ENCODE measurements around the gene PPARG. TPM values are rescaled to one million over a fixed set of nuclear protein-coding genes. Genes with fewer than 3 reads are reported as not detected.
A peak's percentile ranks its signal among the peaks of the same experiment; 100 is the strongest.

PPARG gene
- total and polyA plus RNA-seq, 2 of the 8 experiments (the other 6 are each of a cell fraction or from before 2014, with no cell fraction given) = 0.06 TPM; not detected in 1

DNA sequence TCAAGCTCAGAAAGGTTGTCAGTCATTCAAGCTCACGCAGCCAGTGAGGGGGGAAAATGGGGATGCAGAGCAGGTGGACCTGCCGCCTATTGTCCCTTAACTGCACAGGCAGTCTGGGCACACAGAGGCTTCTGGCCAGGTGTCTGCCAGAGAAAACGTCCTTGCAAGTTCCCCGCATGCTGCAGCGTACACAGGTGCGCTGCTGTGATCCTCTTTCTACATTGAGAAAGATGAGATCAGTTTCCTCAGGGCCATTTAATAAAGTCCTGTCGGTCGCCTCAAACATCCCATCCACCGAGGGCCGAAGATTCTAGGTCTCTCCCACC is 195.0 kb downstream of the PPARG start (continued):
- TF ChIP-seq, protein P1, sequence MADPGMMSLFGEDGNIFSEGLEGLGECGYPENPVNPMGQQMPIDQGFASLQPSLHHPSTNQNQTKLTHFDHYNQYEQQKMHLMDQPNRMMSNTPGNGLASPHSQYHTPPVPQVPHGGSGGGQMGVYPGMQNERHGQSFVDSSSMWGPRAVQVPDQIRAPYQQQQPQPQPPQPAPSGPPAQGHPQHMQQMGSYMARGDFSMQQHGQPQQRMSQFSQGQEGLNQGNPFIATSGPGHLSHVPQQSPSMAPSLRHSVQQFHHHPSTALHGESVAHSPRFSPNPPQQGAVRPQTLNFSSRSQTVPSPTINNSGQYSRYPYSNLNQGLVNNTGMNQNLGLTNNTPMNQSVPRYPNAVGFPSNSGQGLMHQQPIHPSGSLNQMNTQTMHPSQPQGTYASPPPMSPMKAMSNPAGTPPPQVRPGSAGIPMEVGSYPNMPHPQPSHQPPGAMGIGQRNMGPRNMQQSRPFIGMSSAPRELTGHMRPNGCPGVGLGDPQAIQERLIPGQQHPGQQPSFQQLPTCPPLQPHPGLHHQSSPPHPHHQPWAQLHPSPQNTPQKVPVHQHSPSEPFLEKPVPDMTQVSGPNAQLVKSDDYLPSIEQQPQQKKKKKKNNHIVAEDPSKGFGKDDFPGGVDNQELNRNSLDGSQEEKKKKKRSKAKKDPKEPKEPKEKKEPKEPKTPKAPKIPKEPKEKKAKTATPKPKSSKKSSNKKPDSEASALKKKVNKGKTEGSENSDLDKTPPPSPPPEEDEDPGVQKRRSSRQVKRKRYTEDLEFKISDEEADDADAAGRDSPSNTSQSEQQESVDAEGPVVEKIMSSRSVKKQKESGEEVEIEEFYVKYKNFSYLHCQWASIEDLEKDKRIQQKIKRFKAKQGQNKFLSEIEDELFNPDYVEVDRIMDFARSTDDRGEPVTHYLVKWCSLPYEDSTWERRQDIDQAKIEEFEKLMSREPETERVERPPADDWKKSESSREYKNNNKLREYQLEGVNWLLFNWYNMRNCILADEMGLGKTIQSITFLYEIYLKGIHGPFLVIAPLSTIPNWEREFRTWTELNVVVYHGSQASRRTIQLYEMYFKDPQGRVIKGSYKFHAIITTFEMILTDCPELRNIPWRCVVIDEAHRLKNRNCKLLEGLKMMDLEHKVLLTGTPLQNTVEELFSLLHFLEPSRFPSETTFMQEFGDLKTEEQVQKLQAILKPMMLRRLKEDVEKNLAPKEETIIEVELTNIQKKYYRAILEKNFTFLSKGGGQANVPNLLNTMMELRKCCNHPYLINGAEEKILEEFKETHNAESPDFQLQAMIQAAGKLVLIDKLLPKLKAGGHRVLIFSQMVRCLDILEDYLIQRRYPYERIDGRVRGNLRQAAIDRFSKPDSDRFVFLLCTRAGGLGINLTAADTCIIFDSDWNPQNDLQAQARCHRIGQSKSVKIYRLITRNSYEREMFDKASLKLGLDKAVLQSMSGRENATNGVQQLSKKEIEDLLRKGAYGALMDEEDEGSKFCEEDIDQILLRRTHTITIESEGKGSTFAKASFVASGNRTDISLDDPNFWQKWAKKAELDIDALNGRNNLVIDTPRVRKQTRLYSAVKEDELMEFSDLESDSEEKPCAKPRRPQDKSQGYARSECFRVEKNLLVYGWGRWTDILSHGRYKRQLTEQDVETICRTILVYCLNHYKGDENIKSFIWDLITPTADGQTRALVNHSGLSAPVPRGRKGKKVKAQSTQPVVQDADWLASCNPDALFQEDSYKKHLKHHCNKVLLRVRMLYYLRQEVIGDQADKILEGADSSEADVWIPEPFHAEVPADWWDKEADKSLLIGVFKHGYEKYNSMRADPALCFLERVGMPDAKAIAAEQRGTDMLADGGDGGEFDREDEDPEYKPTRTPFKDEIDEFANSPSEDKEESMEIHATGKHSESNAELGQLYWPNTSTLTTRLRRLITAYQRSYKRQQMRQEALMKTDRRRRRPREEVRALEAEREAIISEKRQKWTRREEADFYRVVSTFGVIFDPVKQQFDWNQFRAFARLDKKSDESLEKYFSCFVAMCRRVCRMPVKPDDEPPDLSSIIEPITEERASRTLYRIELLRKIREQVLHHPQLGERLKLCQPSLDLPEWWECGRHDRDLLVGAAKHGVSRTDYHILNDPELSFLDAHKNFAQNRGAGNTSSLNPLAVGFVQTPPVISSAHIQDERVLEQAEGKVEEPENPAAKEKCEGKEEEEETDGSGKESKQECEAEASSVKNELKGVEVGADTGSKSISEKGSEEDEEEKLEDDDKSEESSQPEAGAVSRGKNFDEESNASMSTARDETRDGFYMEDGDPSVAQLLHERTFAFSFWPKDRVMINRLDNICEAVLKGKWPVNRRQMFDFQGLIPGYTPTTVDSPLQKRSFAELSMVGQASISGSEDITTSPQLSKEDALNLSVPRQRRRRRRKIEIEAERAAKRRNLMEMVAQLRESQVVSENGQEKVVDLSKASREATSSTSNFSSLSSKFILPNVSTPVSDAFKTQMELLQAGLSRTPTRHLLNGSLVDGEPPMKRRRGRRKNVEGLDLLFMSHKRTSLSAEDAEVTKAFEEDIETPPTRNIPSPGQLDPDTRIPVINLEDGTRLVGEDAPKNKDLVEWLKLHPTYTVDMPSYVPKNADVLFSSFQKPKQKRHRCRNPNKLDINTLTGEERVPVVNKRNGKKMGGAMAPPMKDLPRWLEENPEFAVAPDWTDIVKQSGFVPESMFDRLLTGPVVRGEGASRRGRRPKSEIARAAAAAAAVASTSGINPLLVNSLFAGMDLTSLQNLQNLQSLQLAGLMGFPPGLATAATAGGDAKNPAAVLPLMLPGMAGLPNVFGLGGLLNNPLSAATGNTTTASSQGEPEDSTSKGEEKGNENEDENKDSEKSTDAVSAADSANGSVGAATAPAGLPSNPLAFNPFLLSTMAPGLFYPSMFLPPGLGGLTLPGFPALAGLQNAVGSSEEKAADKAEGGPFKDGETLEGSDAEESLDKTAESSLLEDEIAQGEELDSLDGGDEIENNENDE (IDR thresholded peaks at IDR 0.05; ENCODE audit: insufficient replicate concordance, low read length) = no peak
- TF ChIP-seq SP4 (IDR thresholded peaks at IDR 0.05; ENCODE audit: low read length) (0 out of 2 replicates have a peak, but pooled peaks have one; percentile 8), POU5F1 (IDR thresholded peaks at IDR 0.05; ENCODE audit: low read depth, low read length) (no peak), SP1 (IDR thresholded peaks at IDR 0.05; ENCODE audit: low read depth, low read length) (no peak), SRF (IDR thresholded peaks at IDR 0.05; ENCODE audit: low read depth, low read length) (no peak), RBBP5 (IDR thresholded peaks at IDR 0.05; ENCODE audit: borderline replicate concordance, low read depth, low read length) (no peak)
